Sigmoid colon (tissue), 4 donors: ENCODE measurements around the gene CTAGE9.

ENCODE experiments used
- EP300 ChIP-seq, 4 donors: sonication (generic); formaldehyde crosslinking; IDR thresholded peaks; one replicate each; pipeline ENCODE4 v1.6.1; 2017; ENCODE audit warnings: antibody characterized with exemption in 4 of 4
- POLR2A ChIP-seq, 2 donors: fragments of 450-650 bp; IDR thresholded peaks; one replicate each; pipeline ENCODE4 v1.6.1; 2016; ENCODE audit warnings: antibody characterized with exemption in 2 of 2, mild to moderate bottlenecking in 2 of 2, moderate library complexity in 2 of 2
- POLR2AphosphoS5 ChIP-seq, 4 donors: sonication (generic); formaldehyde crosslinking; IDR thresholded peaks; one replicate each; pipeline ENCODE4 v1.6.1; 2017; ENCODE audit warnings: antibody characterized with exemption in 4 of 4
- TF ChIP-seq, protein P1 (sequence below), 4 experiments: fragments of 450-650 bp in 3 of 4; fragments of 200-600 bp in 1 of 4; IDR thresholded peaks; one replicate each; pipeline ENCODE4 v1.5.1; 2016 to 2019; ENCODE audit warnings: antibody characterized with exemption in 4 of 4, mild to moderate bottlenecking in 3 of 4, moderate library complexity in 2 of 4

DNA sequence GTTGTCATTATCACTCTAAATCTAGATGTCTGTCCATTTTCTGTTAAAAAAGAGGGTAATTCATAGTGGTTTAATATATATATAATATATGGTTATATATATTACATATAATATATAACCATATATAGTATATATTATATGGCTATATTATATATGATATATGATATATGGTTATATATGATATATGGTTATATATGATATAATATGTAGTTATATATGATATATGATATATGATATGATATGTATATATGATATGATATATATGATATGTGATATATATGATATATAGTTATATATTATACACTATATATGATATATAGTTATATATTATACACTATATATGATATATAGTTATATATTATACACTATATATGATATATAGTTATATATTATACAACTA, 18.2 kb downstream of the CTAGE9 start:
- TF ChIP-seq, protein P1, sequence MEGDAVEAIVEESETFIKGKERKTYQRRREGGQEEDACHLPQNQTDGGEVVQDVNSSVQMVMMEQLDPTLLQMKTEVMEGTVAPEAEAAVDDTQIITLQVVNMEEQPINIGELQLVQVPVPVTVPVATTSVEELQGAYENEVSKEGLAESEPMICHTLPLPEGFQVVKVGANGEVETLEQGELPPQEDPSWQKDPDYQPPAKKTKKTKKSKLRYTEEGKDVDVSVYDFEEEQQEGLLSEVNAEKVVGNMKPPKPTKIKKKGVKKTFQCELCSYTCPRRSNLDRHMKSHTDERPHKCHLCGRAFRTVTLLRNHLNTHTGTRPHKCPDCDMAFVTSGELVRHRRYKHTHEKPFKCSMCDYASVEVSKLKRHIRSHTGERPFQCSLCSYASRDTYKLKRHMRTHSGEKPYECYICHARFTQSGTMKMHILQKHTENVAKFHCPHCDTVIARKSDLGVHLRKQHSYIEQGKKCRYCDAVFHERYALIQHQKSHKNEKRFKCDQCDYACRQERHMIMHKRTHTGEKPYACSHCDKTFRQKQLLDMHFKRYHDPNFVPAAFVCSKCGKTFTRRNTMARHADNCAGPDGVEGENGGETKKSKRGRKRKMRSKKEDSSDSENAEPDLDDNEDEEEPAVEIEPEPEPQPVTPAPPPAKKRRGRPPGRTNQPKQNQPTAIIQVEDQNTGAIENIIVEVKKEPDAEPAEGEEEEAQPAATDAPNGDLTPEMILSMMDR (IDR thresholded peaks at IDR 0.05) = no peak
- TF ChIP-seq POLR2AphosphoS5 (IDR thresholded peaks at IDR 0.05) = no peak
- TF ChIP-seq POLR2A (IDR thresholded peaks at IDR 0.05) = no peak
- TF ChIP-seq EP300 (IDR thresholded peaks at IDR 0.05) = no peak
